ENCODE data around the gene SH3RF1.

DNA sequence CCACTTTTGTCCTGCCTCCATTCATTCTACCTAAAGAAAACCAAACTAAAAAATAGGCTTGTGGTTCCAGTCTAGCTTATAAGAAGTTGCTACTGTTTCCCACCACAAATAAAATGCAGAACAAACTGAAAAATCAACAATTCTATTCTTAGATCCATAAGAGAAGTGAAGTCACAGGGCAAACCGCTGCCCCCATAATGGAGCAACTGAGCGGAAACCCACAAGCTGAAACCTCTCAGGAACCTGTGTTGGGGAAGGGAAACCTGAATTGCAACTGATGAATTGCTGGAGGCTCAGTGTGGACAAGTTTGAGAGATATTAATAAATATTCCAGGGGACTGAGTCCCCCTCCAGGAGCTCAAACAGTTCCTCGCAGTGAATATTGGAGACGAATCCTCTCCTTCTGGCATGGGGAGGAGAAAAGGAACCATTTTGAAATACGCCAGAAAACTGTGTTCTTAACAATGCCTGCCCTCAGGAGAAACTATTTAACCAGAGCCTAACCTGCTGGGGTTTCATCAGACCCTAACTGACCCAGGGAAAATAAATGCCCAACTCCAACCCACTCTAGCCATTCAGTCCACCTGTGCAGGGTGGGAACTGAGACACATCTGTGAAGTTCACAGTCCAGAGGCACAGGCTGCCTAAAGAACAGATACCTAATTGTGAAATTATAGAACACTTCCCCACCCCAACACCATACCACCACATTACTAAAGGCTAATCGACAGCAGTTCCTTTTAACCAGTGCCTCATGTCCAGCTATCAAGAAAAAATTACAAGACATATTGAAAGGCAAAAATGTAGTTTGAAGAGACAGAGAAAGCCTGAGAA lies 22.8 kb upstream of the SH3RF1 start:
- TF ChIP-seq, protein P1, sequence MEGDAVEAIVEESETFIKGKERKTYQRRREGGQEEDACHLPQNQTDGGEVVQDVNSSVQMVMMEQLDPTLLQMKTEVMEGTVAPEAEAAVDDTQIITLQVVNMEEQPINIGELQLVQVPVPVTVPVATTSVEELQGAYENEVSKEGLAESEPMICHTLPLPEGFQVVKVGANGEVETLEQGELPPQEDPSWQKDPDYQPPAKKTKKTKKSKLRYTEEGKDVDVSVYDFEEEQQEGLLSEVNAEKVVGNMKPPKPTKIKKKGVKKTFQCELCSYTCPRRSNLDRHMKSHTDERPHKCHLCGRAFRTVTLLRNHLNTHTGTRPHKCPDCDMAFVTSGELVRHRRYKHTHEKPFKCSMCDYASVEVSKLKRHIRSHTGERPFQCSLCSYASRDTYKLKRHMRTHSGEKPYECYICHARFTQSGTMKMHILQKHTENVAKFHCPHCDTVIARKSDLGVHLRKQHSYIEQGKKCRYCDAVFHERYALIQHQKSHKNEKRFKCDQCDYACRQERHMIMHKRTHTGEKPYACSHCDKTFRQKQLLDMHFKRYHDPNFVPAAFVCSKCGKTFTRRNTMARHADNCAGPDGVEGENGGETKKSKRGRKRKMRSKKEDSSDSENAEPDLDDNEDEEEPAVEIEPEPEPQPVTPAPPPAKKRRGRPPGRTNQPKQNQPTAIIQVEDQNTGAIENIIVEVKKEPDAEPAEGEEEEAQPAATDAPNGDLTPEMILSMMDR (IDR thresholded peaks at IDR 0.05), result no peak
- TF ChIP-seq ZNF263 (CRISPR knock-in tag; IDR thresholded peaks at IDR 0.05; ENCODE audit: low read depth) (no peak), ZNF232 (CRISPR knock-in tag; IDR thresholded peaks at IDR 0.05) (no peak)
